GM19193 (cell line): ENCODE measurements around the gene SCLY.

Experiments used
- POLR2A ChIP-seq: IDR thresholded peaks from 4 replicates; pipeline ENCODE4 v1.6.1; 2011; ENCODE audit not compliant: insufficient read depth, insufficient read length; ENCODE audit errors: extremely low read depth

Gene SCLY

DNA sequence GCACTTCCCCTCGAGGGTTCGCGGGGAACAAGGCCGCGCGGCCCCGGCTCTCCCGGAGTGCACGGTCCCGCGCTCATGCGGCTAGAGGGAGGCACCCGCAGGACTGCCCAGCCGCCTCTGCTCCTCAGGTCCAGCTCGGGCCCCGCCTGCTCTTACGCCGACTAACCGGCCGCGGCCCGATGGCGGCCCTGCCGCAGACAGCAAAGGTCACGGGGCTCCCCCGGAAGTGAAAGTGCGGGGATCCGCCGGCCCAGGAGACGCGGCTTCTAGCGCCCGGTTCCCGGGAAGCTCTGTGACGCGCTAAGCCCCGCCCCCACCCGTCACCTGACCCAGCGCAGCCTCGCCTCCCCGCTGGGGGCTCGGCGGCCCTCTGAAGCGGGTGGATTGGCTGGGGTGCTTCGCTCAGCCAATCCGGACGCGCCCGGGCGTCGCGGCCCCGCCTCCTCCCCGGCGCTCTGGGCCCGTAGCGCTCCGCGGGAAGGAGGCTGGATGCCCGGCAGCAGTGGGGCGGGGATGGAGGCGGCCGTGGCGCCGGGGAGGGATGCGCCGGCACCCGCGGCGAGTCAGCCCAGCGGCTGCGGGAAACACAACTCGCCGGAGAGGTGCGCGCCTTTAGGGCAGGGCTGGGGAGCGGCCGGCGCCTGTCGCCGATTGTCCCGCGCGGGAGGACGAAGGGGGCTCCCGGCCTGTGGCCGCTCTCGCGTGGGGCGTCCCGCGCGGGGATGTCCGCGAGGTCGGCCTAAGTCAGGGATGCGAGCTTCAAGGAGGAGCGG, at the start of gene SCLY:
SCLY (plus strand) TSS at position 460 of the 773 bp plus-strand sequence; CDS start at position 514, 54 bp downstream.
- peak; percentile 82 for TF ChIP-seq POLR2A

- TF ChIP-seq POLR2A: no peak
These were observed 47.0 kb upstream of the SCLY start for GRCh38 chr2:238013806-238014205.

DNA sequence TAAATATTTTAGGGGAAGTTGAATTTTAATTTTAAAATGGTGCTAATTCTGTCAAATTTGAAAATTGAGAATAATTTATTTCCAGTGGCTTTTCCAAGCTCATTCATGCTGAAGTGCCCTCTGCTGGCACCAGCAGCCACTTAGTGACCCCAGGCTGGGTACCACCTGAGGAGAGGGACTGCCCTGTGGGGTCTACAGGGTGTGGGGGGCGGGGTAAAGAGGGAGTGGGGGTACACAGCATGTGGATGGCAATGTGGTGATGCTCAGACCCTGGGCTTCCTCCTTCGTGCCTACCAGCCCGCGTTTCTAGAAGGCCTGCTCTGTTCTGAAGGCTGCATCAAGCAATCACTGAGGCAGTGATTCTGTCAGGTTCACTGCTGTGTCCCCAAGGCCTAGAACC, 45.1 kb upstream of the SCLY start:
- TF ChIP-seq POLR2A: no peak

- no peak for TF ChIP-seq POLR2A
These were observed 44.3 kb upstream of the SCLY start for GRCh38 chr2:238016526-238016925.

- TF ChIP-seq POLR2A: no peak
These were observed 40.8 kb upstream of the SCLY start for GRCh38 chr2:238019962-238020361.

- no peak for TF ChIP-seq POLR2A
These were observed 40.0 kb upstream of the SCLY start for GRCh38 chr2:238020816-238021215.

DNA sequence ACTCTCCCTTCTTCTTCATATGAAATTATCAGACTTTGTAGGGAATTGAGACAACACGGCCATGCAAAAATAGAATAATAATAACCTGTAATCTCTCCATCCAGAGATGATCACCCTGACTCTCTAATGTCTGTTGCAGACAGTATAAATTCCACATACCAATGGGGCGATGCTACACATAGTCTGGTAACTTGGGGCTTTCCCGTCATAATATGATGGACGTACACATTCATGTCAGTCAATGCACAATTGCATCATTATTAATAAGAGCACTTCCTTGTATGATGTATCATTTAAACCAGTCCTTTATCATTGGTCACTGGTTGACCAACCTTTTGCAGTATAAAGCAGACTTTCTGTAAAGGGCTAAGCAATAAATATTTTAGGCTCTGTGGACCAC, 39.5 kb upstream of the SCLY start:
- no peak for TF ChIP-seq POLR2A

GRCh38 chr2:238022594-238023157, 38.1 kb upstream of the SCLY start:
- no peak for TF ChIP-seq POLR2A

- no peak for TF ChIP-seq POLR2A
These were observed 37.2 kb upstream of the SCLY start for GRCh38 chr2:238023608-238024007.

GRCh38 chr2:238024986-238025385, 35.8 kb upstream of the SCLY start:
- no peak for TF ChIP-seq POLR2A

GRCh38 chr2:238025741-238026360, 35.0 kb upstream of the SCLY start:
- TF ChIP-seq POLR2A: no peak

- no peak for TF ChIP-seq POLR2A
These were observed 33.7 kb upstream of the SCLY start for GRCh38 chr2:238027058-238027457.

DNA sequence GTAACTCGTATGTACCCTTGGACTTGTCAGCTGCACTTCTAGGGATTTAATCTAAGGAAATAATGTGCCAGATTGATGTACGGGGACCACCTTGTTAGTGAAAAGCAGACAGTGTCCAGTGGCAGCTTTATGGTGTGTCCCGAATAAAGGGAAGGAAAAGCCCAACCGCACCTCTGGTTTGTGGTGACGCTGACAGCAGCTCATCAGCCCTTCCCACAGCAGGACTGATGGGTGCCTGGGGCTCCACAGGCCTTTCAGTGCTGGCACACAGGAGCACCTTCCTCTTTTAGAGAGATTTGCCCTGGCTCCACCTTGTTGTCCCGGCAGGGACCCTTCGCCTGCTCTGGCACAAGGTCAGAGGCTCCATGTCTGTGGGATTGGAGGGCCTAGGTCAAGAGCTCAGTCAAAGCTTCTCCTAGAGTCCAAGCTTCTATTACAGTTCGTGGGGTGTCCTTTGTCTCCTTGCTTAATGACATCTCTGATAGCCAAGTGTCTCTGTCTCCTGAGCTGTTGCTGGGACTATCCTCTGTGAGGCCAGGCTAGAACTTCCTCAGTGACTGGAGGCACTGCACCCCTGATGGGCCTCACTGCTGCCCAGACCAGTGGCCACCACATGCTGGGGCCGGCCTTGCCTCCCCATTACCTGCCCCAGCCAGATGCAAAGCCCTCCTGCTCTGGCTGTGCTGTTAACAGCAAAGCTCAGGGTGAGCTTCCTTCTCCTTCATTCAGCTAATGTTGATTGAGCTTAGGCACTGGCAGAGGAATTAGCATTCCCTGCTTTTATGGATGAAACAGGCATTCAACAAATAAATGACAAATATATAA, 33.0 kb upstream of the SCLY start:
- TF ChIP-seq POLR2A: no peak

GRCh38 chr2:238029853-238030252, 30.9 kb upstream of the SCLY start:
- TF ChIP-seq POLR2A: no peak

DNA sequence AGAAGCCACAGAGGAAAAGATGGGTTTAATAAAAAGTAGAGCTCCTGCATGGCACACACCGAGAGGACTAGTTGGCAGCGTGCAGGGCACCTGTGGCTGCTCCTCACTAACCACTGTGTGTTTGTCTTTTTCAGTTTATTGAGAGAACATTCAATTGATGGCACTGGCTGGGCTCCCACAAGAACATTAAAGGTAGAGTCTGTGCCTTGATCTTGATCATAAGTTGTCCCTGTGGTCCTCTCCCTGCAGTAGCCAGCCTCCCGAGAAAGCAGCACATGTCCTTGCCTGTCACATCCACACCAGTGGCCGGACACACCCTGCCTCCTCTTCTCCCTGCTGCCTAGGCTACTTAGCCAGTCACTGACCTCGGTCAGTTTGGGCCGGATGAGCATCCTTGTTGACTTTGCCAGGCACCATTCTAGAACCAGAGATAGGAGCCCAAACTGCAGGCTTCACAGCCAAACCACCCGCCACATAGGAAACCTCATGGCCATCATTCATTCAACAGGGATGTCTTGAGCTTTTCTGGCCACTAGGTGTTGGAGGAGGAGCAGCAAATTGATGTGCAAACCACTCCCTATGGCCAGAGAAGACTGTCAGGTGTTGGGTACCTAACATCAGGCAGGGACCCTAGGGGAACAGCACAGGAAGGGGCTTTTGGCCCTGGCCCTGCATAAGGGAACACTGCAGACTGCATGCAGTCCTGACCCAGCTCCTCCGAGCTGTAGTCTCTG, 30.2 kb upstream of the SCLY start:
- no peak for TF ChIP-seq POLR2A

DNA sequence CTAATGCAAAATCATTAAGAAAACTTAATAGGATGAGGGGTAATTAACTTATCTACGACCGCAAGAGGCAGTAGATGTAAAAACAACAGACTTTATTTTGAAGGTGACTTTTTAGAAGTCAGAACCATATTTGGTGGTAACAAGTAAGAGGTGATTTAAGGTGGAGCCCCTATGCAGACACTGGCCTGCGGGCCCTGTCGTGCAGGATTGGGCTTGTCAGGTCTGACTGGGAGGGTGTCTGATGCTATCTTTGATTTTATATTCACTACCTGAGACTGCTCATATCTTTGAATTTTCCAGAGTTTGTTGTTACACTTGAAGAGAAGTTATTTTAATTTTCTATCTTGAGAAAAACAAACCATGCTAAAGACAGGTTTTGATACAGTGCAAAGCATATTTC, 29.1 kb upstream of the SCLY start:
- no peak for TF ChIP-seq POLR2A
